K562 (cell line): ENCODE measurements around the gene ZNF574. TPM values are rescaled to one million over a fixed set of nuclear protein-coding genes. Genes with fewer than 3 reads are reported as not detected.
"Not testable (repeated sequence)": the region's sequence is repeated elsewhere in the genome, so short reads cannot be mapped to it uniquely, and the experiment has no call there.

ENCODE experiments used
- ATAC-seq: fragments of 200-7000 bp; cut with Tn5 transposase; 3 replicates; pipeline ENCODE4 v1.9.1; 2020; ENCODE audit warnings: moderate library complexity
- BruUV-seq: library from RNA; stranded (reverse); fragments of 400-500 nt; replicated peaks from 2 replicates; lab custom pipeline; 2021; lab: Mats Ljungman, UMichigan
- CTCF ChIA-PET: fragments of 300-600 bp; formaldehyde crosslinking; extraction: SDS; loops from one replicate; lab custom pipeline; 2021; ENCODE audit warnings: low intra/inter-chr PET ratio; lab: Yijun Ruan, JAX
- POLR2A ChIA-PET: fragments of 300-600, 350-650 bp; sonication (Branson Sonifier 250); formaldehyde crosslinking; extraction: SDS; loops from one replicate; lab custom pipeline; 2021; ENCODE audit warnings: antibody characterized with exemption, inconsistent platforms; lab: Yijun Ruan, JAX
- DNase-seq, 4 experiments: peaks; one replicate each; pipeline versions ENCODE4 v3.0.0 to v3.0.0-alpha.2; 2011 to 2018; ENCODE audit warnings: low spot score in 3 of 4, mixed read lengths in 3 of 4; ENCODE audit errors: extremely low read depth in 1 of 4
- FAIRE-seq: peaks from 2 replicates; lab custom pipeline; 2011; peaks lifted over from hg19 to GRCh38; lab: Jason Lieb, UNC
- H2AFZ ChIP-seq: 2 replicates; pipeline ENCODE4 v1.6.0; 2011; ENCODE audit warnings: low read depth, low read length, control low read depth, inconsistent platforms
- H3K27ac ChIP-seq: fragments of 200-600 bp; 3 replicates; pipeline ENCODE4 v1.8.0; 2011; ENCODE audit warnings: low read depth, mild to moderate bottlenecking, control low read depth, inconsistent platforms, low read length, moderate library complexity, mixed read lengths; ENCODE audit errors: extremely low read depth
- H3K27me3 ChIP-seq, 2 experiments: fragments of 300-600 bp in 1 of 2; 2 replicates in 1 of 2; 3 replicates in 1 of 2; pipeline versions ENCODE4 v1.6.0 to v1.8.0; 2011; ENCODE audit warnings: inconsistent platforms in 2 of 2, low read length in 2 of 2, mild to moderate bottlenecking in 1 of 2, mixed read lengths in 1 of 2, moderate library complexity in 1 of 2; ENCODE audit not compliant: control insufficient read depth in 2 of 2, insufficient read depth in 2 of 2
- H3K36me3 ChIP-seq: fragments of 300-600 bp; 3 replicates; pipeline ENCODE4 v1.8.0; 2011; ENCODE audit warnings: mild to moderate bottlenecking, low read length, inconsistent platforms; ENCODE audit not compliant: control insufficient read depth, insufficient read depth
- H3K4me1 ChIP-seq, 2 experiments: fragments of 200-600 bp in 1 of 2; replicated peaks in 1 of 2; 2 replicates in 1 of 2; 3 replicates in 1 of 2; pipeline versions ENCODE4 v1.5.1 to v1.8.0; 2011; ENCODE audit warnings: inconsistent platforms in 2 of 2, low read length in 2 of 2, mild to moderate bottlenecking in 1 of 2, mixed read lengths in 1 of 2, moderate library complexity in 1 of 2; ENCODE audit not compliant: control insufficient read depth in 2 of 2, insufficient read depth in 2 of 2
- H3K4me2 ChIP-seq: 2 replicates; pipeline ENCODE4 v1.6.1; 2011; ENCODE audit warnings: low read length, control low read depth, inconsistent platforms, mixed read lengths; ENCODE audit not compliant: insufficient read depth
- H3K4me3 ChIP-seq: fragments of 200-600 bp; sonication (generic), shearing (Covaris generic); 2 replicates; pipeline ENCODE4 v1.5.1; 2016; ENCODE audit warnings: control low read depth, inconsistent platforms
- H3K79me2 ChIP-seq: fragments of 200-600 bp; 3 replicates; pipeline ENCODE4 v1.8.0; 2011; ENCODE audit warnings: low read length, inconsistent platforms; ENCODE audit not compliant: control insufficient read depth, insufficient read depth
- H3K9ac ChIP-seq, 2 experiments: 2 replicates each; pipeline versions ENCODE4 v1.6.0 to v1.6.1; 2011; ENCODE audit warnings: low read depth in 2 of 2, low read length in 2 of 2, control low read depth in 1 of 2, inconsistent platforms in 1 of 2, mild to moderate bottlenecking in 1 of 2, mixed read lengths in 1 of 2; ENCODE audit not compliant: insufficient read depth in 1 of 2
- H3K9me1 ChIP-seq: one replicate; pipeline ENCODE4 v1.6.0; 2011; ENCODE audit warnings: inconsistent platforms, mild to moderate bottlenecking, low read length, moderate library complexity; ENCODE audit not compliant: control insufficient read depth, insufficient read depth
- H3K9me3 ChIP-seq: replicated peaks from 2 replicates; pipeline ENCODE4 v1.5.1; 2011; ENCODE audit warnings: low read depth, low read length, inconsistent platforms; ENCODE audit not compliant: control insufficient read depth, insufficient read depth
- H4K20me1 ChIP-seq: replicated peaks from 2 replicates; pipeline ENCODE4 v1.6.1; 2011; ENCODE audit warnings: low read length, inconsistent platforms, mixed read lengths; ENCODE audit not compliant: control insufficient read depth, insufficient read depth
- ADNP ChIP-seq: fragments of 200-800 bp; sonication (Bioruptor generic); IDR thresholded peaks from 2 replicates; pipeline ENCODE4 v1.6.1; 2016; ENCODE audit warnings: missing genetic modification characterization, missing compliant biosample characterization
- ESRRB ChIP-seq: fragments of 250-450 bp; sonication (Bioruptor Pico); IDR thresholded peaks from 2 replicates; pipeline ENCODE4 v1.5.0; 2020; ENCODE audit warnings: mild to moderate bottlenecking, moderate library complexity, borderline replicate concordance
- MEF2A ChIP-seq: IDR thresholded peaks from 2 replicates; pipeline ENCODE4 v1.6.1; 2011; ENCODE audit warnings: low read depth, mild to moderate bottlenecking, low read length, moderate library complexity; ENCODE audit not compliant: control insufficient read depth
- SOX6 ChIP-seq: fragments of 450-650 bp; IDR thresholded peaks from 2 replicates; pipeline ENCODE4 v1.6.1; 2014; ENCODE audit warnings: mild to moderate bottlenecking
- ZNF232 ChIP-seq: sonication (generic); formaldehyde crosslinking; IDR thresholded peaks from 2 replicates; pipeline ENCODE4 v1.8.0; 2022; ENCODE audit warnings: mild to moderate bottlenecking, missing genetic modification reagents
- ZNF408 ChIP-seq: fragments of 250-450 bp; sonication (Bioruptor Pico); IDR thresholded peaks from 2 replicates; pipeline ENCODE4 v1.4.0; 2020; ENCODE audit warnings: low read depth, mild to moderate bottlenecking, moderate library complexity
- WGBS: fragments of 100-300 bp; shearing (Covaris generic); methylation state at CpG from one replicate; pipeline ENCODE4 v1.1.6; 2016; ENCODE audit warnings: low coverage, mixed read lengths; ENCODE audit not compliant: insufficient coverage; ENCODE audit errors: missing lambda C conversion rate; 5-methylcytosine and 5-hydroxymethylcytosine counted together
- in situ Hi-C: fragments of 300-500 bp; cut with MboI; formaldehyde crosslinking; loops from 4 replicates; pipeline ENCODE4 v1.15.0; 2018; ENCODE audit warnings: inconsistent platforms, mixed read lengths
- intact Hi-C: fragments of 100-400 bp; cut with micrococcal nuclease; formaldehyde crosslinking; loops from 2 replicates; pipeline ENCODE4 v1.14.2; 2022
- polyA plus RNA-seq, 8 experiments: library from polyadenylated mRNA; depleted of rRNA in 4 of 8; stranded (reverse) in 5 of 8; unstranded in 3 of 8; fragments of >200 nt; fragmentation: Nextera tagmentation in 2 of 8; fragmentation: Illumina TruSeq in 1 of 8; extraction: Ambion mirVana in 2 of 8; extraction: Trizol in 1 of 8; gene quantifications; 2 replicates each; pipeline versions ENCODE4 v1.2.1 to v1.2.3, GENCODE V29; 2011 to 2014; ENCODE audit warnings: inconsistent platforms in 1 of 8, missing spikeins in 1 of 8
- total RNA-seq, 7 experiments: library from RNA; depleted of rRNA in 6 of 7; stranded (reverse); fragments of >200 nt in 6 of 7; fragmentation: Illumina TruSeq in 2 of 7; extraction: Trizol in 2 of 7; gene quantifications; 2 replicates each; pipeline versions ENCODE4 v1.2.1 to v1.2.3, GENCODE V29; 2011 to 2021; ENCODE audit warnings: low replicate concordance in 1 of 7

Gene ZNF574
- total and polyA plus RNA-seq, 9 of the 15 experiments (the other 6 are each of a cell fraction or from before 2014, with no cell fraction given), result 0.24 to 20.7 (median 8.4) TPM

DNA sequence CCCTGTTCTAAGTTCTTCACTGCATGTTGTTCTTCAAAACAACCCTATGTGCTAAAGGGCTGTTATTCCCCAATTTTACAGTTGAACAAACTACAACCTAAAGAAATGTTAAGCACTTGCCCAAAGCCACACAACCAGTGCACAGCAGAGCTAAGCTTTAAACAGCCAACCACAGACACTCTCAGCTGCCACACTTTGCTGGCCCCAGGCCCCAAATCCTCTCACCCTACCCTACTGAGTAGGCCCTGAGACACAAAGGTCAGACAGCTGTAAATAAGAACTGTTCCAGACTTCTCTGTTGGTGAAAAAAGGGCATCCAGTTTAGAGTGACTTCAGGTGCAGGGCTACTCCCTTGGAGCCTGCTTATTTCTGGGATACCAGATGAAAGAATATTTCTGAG lies 35.9 kb upstream of the ZNF574 start:
- Histone ChIP-seq H3K4me3 (no peak overlapping the region), H3K36me3 (no peaks in the 10 kb centered on the region), H3K27me3 (peaks cover 25 to 45% of the 10 kb centered on the region in 2 experiments; a peak in 4 of 5 replicates), H3K27ac (no peak overlapping the region), H3K79me2 (no peaks in the 10 kb centered on the region), H3K4me1 (peaks cover 0 to 6% of the 10 kb centered on the region in 2 experiments; a peak in 1 of 5 replicates), H4K20me1 (0 out of 2 replicates have a peak, but pooled peaks cover 2% of the 10 kb centered on the region), H3K4me2 (no peak overlapping the region), H2AFZ (no peak overlapping the region), H3K9me3 (no peaks in the 10 kb centered on the region), H3K9ac (no peak overlapping the region), H3K9me1 (no peaks in the 10 kb centered on the region)
- in situ Hi-C loops (no loop called here), intact Hi-C loops (no loop called here)
- no peak for FAIRE-seq
- no peak for ATAC-seq
- ChIA-PET CTCF (interaction anchor here (0.6 kb wide), 1 partner anchor 50 kb away, joined by 5 read pairs; no protein-coding TSS in a partner anchor), POLR2A (interaction anchor here (0.6 to 1.2 kb wide), 2 partner anchors 106 to 129 kb away, joined by 3 read pairs; no protein-coding TSS in a partner anchor)
- DNase-seq, result no peak
- TF ChIP-seq ESRRB (no peak), ZNF232 (CRISPR knock-in tag) (no peak), ZNF408 (no peak), ADNP (tag) (no peak), MEF2A (no peak), SOX6 (no peak)
- no TSS peak for BruUV-seq

- POLR2A ChIA-PET, result interaction anchor here (1.2 kb wide), 1 partner anchor 107 kb away, joined by 3 read pairs; no protein-coding TSS in a partner anchor
- H3K9ac ChIP-seq, H3K27ac ChIP-seq, intact Hi-C loops, H3K9me1 ChIP-seq, FAIRE-seq, H3K9me3 ChIP-seq, H3K4me1 ChIP-seq, in situ Hi-C loops, H3K36me3 ChIP-seq, H4K20me1 ChIP-seq, ATAC-seq, CTCF ChIA-PET, H3K79me2 ChIP-seq, H2AFZ ChIP-seq, DNase-seq, H3K4me3 ChIP-seq, BruUV-seq, H3K4me2 ChIP-seq: not testable (repeated sequence)
- peaks cover 29 to 50% of the 10 kb centered on the region in 2 experiments for H3K27me3 ChIP-seq
- 3% methylated on average over 9 of the region's 9 CpGs for WGBS
Observed at GRCh38 chr19:42040491-42040890, 35.5 kb upstream of the ZNF574 start.
